GM12891 (cell line): ENCODE measurements around the gene IGF2R.

Experiments
- POLR2A ChIP-seq: IDR thresholded peaks from 2 replicates; pipeline ENCODE4 v1.6.1; 2011; ENCODE audit warnings: low read depth, low read length, control low read depth
- POLR2AphosphoS5 ChIP-seq: IDR thresholded peaks from 2 replicates; pipeline ENCODE4 v1.6.1; 2011; ENCODE audit warnings: low read depth, low read length, control low read depth
- POU2F2 ChIP-seq: IDR thresholded peaks from 2 replicates; pipeline ENCODE4 v1.6.1; 2011; ENCODE audit warnings: low read depth, mild to moderate bottlenecking, control low read depth, low read length, moderate library complexity
- SPI1 ChIP-seq: IDR thresholded peaks from 2 replicates; pipeline ENCODE4 v1.6.1; 2011; ENCODE audit warnings: low read depth, low read length, control low read depth
- TAF1 ChIP-seq: IDR thresholded peaks from 2 replicates; pipeline ENCODE4 v1.6.1; 2011; ENCODE audit warnings: low read depth, low read length, control low read depth

GRCh38 chr6:160115421-160115820 is 146.5 kb downstream of the IGF2R start:
- TF ChIP-seq POLR2A (no peak), TAF1 (no peak), POLR2AphosphoS5 (no peak), POU2F2 (no peak), SPI1 (no peak)
